HG02571 (cell line): ENCODE results near the gene PITRM1.

Experiments used
- ATAC-seq: cut with Tn5 transposase; IDR thresholded peaks from one replicate; pipeline ENCODE4 v1.9.1; 2021; ENCODE audit warnings: mild to moderate bottlenecking, moderate library complexity; ENCODE audit not compliant: unreplicated experiment

Gene PITRM1

GRCh38 chr10:3105905-3106304, 66.7 kb downstream of the PITRM1 start:
- no peak for ATAC-seq

GRCh38 chr10:3105166-3105565, 67.4 kb downstream of the PITRM1 start:
- ATAC-seq, result no peak

GRCh38 chr10:3104251-3104918, 68.2 kb downstream of the PITRM1 start:
- no peak for ATAC-seq

GRCh38 chr10:3103646-3104045, 68.9 kb downstream of the PITRM1 start:
- ATAC-seq, result no peak

GRCh38 chr10:3102720-3103427, 69.7 kb downstream of the PITRM1 start:
- ATAC-seq, result no peak

GRCh38 chr10:3100856-3101640, 71.5 kb downstream of the PITRM1 start:
- no peak for ATAC-seq

GRCh38 chr10:3100093-3100792, 72.3 kb downstream of the PITRM1 start:
- no peak for ATAC-seq

GRCh38 chr10:3099291-3100092, 73.1 kb downstream of the PITRM1 start:
- ATAC-seq, result no peak

GRCh38 chr10:3098689-3099088, 73.9 kb downstream of the PITRM1 start:
- ATAC-seq, result no peak

- no peak for ATAC-seq
Observed at GRCh38 chr10:3097160-3097559, 75.4 kb downstream of the PITRM1 start.

- ATAC-seq, result no peak
Observed at GRCh38 chr10:3096149-3096548, 76.4 kb downstream of the PITRM1 start.

- no peak for ATAC-seq
Observed at GRCh38 chr10:3095373-3096139, 77.0 kb downstream of the PITRM1 start.

GRCh38 chr10:3094609-3095036, 78.0 kb downstream of the PITRM1 start:
- ATAC-seq, result no peak

- no peak for ATAC-seq
Observed at GRCh38 chr10:3093996-3094395, 78.6 kb downstream of the PITRM1 start.

- ATAC-seq, result no peak
Observed at GRCh38 chr10:3091921-3092320, 80.7 kb downstream of the PITRM1 start.

- no peak for ATAC-seq
Observed at GRCh38 chr10:3090914-3091787, 81.4 kb downstream of the PITRM1 start.

- no peak for ATAC-seq
Observed at GRCh38 chr10:3090388-3090787, 82.2 kb downstream of the PITRM1 start.
